OCI-LY7 (cell line): ENCODE results near the gene GATM. TPM values are rescaled to one million over a fixed set of nuclear protein-coding genes. Genes with fewer than 3 reads are reported as not detected.

Experiments used
- BruUV-seq: library from RNA; stranded (reverse); fragments of 400-500 nt; replicated peaks from 2 replicates; lab custom pipeline; 2021; lab: Mats Ljungman, UMichigan
- CTCF ChIA-PET: fragments of 300-600 bp; sonication (Branson Sonifier 250); formaldehyde crosslinking; loops from one replicate; lab custom pipeline; 2022; ENCODE audit warnings: antibody characterized with exemption; ENCODE audit not compliant: unreplicated experiment; lab: Charles Lee
- POLR2A ChIA-PET: fragments of 300-600 bp; sonication (Branson Sonifier 250); formaldehyde crosslinking; loops from one replicate; lab custom pipeline; 2022; ENCODE audit warnings: antibody characterized with exemption; lab: Charles Lee
- DNase-seq: peaks from one replicate; pipeline ENCODE4 v3.0.0-alpha.2; 2015; ENCODE audit warnings: low spot score
- H2AFZ ChIP-seq: fragments of 200-600 bp; sonication (generic), shearing (Covaris generic); 2 replicates; pipeline ENCODE4 v1.6.1; 2014; ENCODE audit warnings: mild to moderate bottlenecking, antibody characterized with exemption, low read length, moderate library complexity
- H3K27ac ChIP-seq: fragments of 200-600 bp; sonication (generic); 2 replicates; pipeline ENCODE4 v1.5.1; 2014; ENCODE audit warnings: mixed run types, low read depth, mild to moderate bottlenecking, moderate library complexity, low read length, inconsistent platforms; ENCODE audit not compliant: poor library complexity, severe bottlenecking
- H3K36me3 ChIP-seq: fragments of 200-600 bp; sonication (generic); 2 replicates; pipeline ENCODE4 v1.6.1; 2014; ENCODE audit warnings: mild to moderate bottlenecking, antibody characterized with exemption, low read length, moderate library complexity, mixed read lengths; ENCODE audit not compliant: insufficient read depth
- H3K4me1 ChIP-seq: fragments of 200-600 bp; sonication (generic); 2 replicates; pipeline ENCODE4 v1.5.1; 2014; ENCODE audit warnings: mild to moderate bottlenecking, low read length; ENCODE audit not compliant: insufficient read depth, poor library complexity, severe bottlenecking
- H3K4me2 ChIP-seq: fragments of 200-600 bp; sonication (generic); 2 replicates; pipeline ENCODE4 v1.6.1; 2014; ENCODE audit warnings: mild to moderate bottlenecking, low read length
- H3K4me3 ChIP-seq: fragments of 200-600 bp; sonication (generic); 2 replicates; pipeline ENCODE4 v1.5.1; 2014; ENCODE audit warnings: mild to moderate bottlenecking, low read depth, low read length; ENCODE audit not compliant: poor library complexity, severe bottlenecking
- H3K79me2 ChIP-seq: fragments of 200-600 bp; sonication (generic); 2 replicates; pipeline ENCODE4 v1.6.1; 2016; ENCODE audit warnings: low read depth, mild to moderate bottlenecking, low read length, moderate library complexity, mixed read lengths; ENCODE audit not compliant: insufficient read depth
- H3K9me2 ChIP-seq: fragments of 200-600 bp; sonication (generic); 2 replicates; pipeline ENCODE4 v1.6.1; 2016; ENCODE audit warnings: mild to moderate bottlenecking, low read length, mixed read lengths; ENCODE audit not compliant: insufficient read depth
- H3K9me3 ChIP-seq: fragments of 200-600 bp; sonication (generic); 2 replicates; pipeline ENCODE4 v1.6.1; 2014; ENCODE audit warnings: mild to moderate bottlenecking, mixed run types, low read length, mixed read lengths
- H4K20me1 ChIP-seq: fragments of 200-600 bp; sonication (generic); 2 replicates; pipeline ENCODE4 v1.6.1; 2014; ENCODE audit warnings: mild to moderate bottlenecking, antibody characterized with exemption, low read length, moderate library complexity, mixed read lengths; ENCODE audit not compliant: insufficient read depth
- CTCF ChIP-seq: fragments of 200-600 bp; sonication (generic); conservative IDR thresholded peaks from 2 replicates; pipeline ENCODE4 v1.5.1; 2014; ENCODE audit warnings: mild to moderate bottlenecking, antibody characterized with exemption, low read length, moderate library complexity, mixed read lengths
- EZH2phosphoT487 ChIP-seq: fragments of 200-600 bp; sonication (generic); IDR thresholded peaks from 2 replicates; pipeline ENCODE4 v1.6.1; 2018; ENCODE audit warnings: low read depth, borderline replicate concordance, mild to moderate bottlenecking, mixed run types, antibody characterized with exemption, low read length, moderate library complexity, mixed read lengths
- intact Hi-C: fragments of 100-400 bp; cut with micrococcal nuclease; formaldehyde crosslinking; loops from one replicate; pipeline ENCODE4 v1.10.0; 2022; ENCODE audit not compliant: unreplicated experiment
- total RNA-seq, 2 experiments: library from RNA; depleted of rRNA in 1 of 2; stranded (reverse); fragments of >200 nt in 1 of 2; shearing (Covaris generic) in 1 of 2; gene quantifications; 2 replicates each; pipeline ENCODE4 v1.2.3, GENCODE V29; 2014 to 2022

The GATM gene
- total RNA-seq, 2 experiments from 2014 or later = 1.3 to 2.7 TPM

GRCh38 chr15:45401665-45402161 is 23.4 kb upstream of the GATM start:
- no peak for TF ChIP-seq CTCF
- TF ChIP-seq EZH2phosphoT487 = no peak
- H3K4me3 ChIP-seq = peak overlapping the region; percentile 87
- H3K9me3 ChIP-seq = no peaks in the 10 kb centered on the region
- intact Hi-C loops = loop anchor here (1.0 to 5.0 kb wide), 6 partner anchors 56 to 674 kb away; partner anchors contain the start of gene BLOC1S6
- peaks cover 9% of the 10 kb centered on the region; the same call in 1 of the 2 replicates for H4K20me1 ChIP-seq
- H3K4me2 ChIP-seq = peak overlapping the region; percentile 97
- H3K27ac ChIP-seq = peak overlapping the region; percentile 82
- H3K4me1 ChIP-seq = peaks cover 37% of the 10 kb centered on the region
- BruUV-seq = TSS peak; percentile 95
- DNase-seq = no peak
- ChIA-PET POLR2A (interaction anchor here (0.5 to 3.2 kb wide), 20 partner anchors 9 to 1104 kb away, joined by 3 to 22 read pairs (median 4); no protein-coding TSS in a partner anchor), CTCF (interaction anchor here (1.0 to 1.5 kb wide), 3 partner anchors 187 to 239 kb away, joined by 3 to 4 read pairs (median 3); no protein-coding TSS in a partner anchor)
- peaks cover 16% of the 10 kb centered on the region for H3K36me3 ChIP-seq
- no peaks in the 10 kb centered on the region for H3K9me2 ChIP-seq
- H2AFZ ChIP-seq = peak overlapping the region; percentile 88
- H3K79me2 ChIP-seq = peaks cover 46% of the 10 kb centered on the region

GRCh38 chr15:45399381-45400212 is 21.3 kb upstream of the GATM start:
- BruUV-seq = no TSS peak
- Histone ChIP-seq H3K4me2 (no peak overlapping the region), H3K4me1 (peaks cover 25% of the 10 kb centered on the region), H3K27ac (no peak overlapping the region), H3K9me2 (no peaks in the 10 kb centered on the region), H4K20me1 (peaks cover 9% of the 10 kb centered on the region; the same call in 1 of the 2 replicates), H3K9me3 (no peaks in the 10 kb centered on the region), H3K4me3 (no peak overlapping the region), H3K36me3 (no peaks in the 10 kb centered on the region), H3K79me2 (peaks cover 30% of the 10 kb centered on the region), H2AFZ (no peak overlapping the region)
- peak; percentile 86 for TF ChIP-seq CTCF
- no peak for TF ChIP-seq EZH2phosphoT487
- ChIA-PET POLR2A (no interaction called here), CTCF (interaction anchor here (0.6 to 1.0 kb wide), 4 partner anchors 16 to 236 kb away, joined by 3 to 5 read pairs (median 4); no protein-coding TSS in a partner anchor)
- intact Hi-C loops = loop anchor here (1.0 to 5.0 kb wide), 2 partner anchors 92 to 672 kb away; no protein-coding TSS in a partner anchor
- DNase-seq = peak; percentile 76
